Keratinocyte (primary cell): Measurements from ENCODE around the gene SRD5A3.

ENCODE experiments used
- EZH2 ChIP-seq: IDR thresholded peaks from one replicate; pipeline ENCODE4 v1.6.1; 2012; ENCODE audit warnings: inconsistent platforms, mild to moderate bottlenecking, low read length, moderate library complexity
- TF ChIP-seq, protein P1 (sequence below), 3 experiments: IDR thresholded peaks in 1 of 3; conservative IDR thresholded peaks in 1 of 3; optimal IDR thresholded peaks in 1 of 3; 2 replicates in 2 of 3; 3 replicates in 1 of 3; pipeline versions ENCODE3 to v1.5.1; 2011; ENCODE audit warnings: low read length in 3 of 3, mild to moderate bottlenecking in 3 of 3, moderate library complexity in 2 of 3, control low read depth in 1 of 3, inconsistent platforms in 1 of 3; ENCODE audit not compliant: insufficient read depth in 2 of 3; ENCODE audit errors: extremely low read depth in 1 of 3

- TF ChIP-seq, protein P1, sequence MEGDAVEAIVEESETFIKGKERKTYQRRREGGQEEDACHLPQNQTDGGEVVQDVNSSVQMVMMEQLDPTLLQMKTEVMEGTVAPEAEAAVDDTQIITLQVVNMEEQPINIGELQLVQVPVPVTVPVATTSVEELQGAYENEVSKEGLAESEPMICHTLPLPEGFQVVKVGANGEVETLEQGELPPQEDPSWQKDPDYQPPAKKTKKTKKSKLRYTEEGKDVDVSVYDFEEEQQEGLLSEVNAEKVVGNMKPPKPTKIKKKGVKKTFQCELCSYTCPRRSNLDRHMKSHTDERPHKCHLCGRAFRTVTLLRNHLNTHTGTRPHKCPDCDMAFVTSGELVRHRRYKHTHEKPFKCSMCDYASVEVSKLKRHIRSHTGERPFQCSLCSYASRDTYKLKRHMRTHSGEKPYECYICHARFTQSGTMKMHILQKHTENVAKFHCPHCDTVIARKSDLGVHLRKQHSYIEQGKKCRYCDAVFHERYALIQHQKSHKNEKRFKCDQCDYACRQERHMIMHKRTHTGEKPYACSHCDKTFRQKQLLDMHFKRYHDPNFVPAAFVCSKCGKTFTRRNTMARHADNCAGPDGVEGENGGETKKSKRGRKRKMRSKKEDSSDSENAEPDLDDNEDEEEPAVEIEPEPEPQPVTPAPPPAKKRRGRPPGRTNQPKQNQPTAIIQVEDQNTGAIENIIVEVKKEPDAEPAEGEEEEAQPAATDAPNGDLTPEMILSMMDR (optimal IDR thresholded peaks at IDR 0.05 in 1 of 3, IDR thresholded peaks at IDR 0.05 in 1 of 3, conservative IDR thresholded peaks at IDR 0.05 in 1 of 3; ENCODE audit: extremely low read depth in 1 of 3, insufficient read depth in 2 of 3, low read length in 3 of 3) = no peak
- TF ChIP-seq EZH2 = no peak
These were observed 19.4 kb upstream of the SRD5A3 start for GRCh38 chr4:55326629-55327028.
